SU-DHL-6 (cell line): ENCODE measurements around the gene AHDC1.

ENCODE experiments used
- H2AFZ ChIP-seq: fragments of 200-600 bp; sonication (generic); 2 replicates; pipeline ENCODE4 v1.6.1; 2014; ENCODE audit warnings: low read depth, mild to moderate bottlenecking, moderate library complexity, mixed read lengths, antibody characterized with exemption, low read length; ENCODE audit not compliant: severe bottlenecking
- H3F3A ChIP-seq: fragments of 200-600 bp; shearing (Covaris generic); 2 replicates; pipeline ENCODE4 v1.6.0; 2016; ENCODE audit warnings: antibody characterized with exemption, mild to moderate bottlenecking; ENCODE audit not compliant: insufficient read depth
- H3K27ac ChIP-seq: fragments of 200-600 bp; sonication (generic); 2 replicates; pipeline ENCODE4 v1.5.1; 2016; ENCODE audit warnings: low read depth, mild to moderate bottlenecking, low read length, moderate library complexity, mixed read lengths
- H3K27me3 ChIP-seq: fragments of 200-600 bp; sonication (generic), shearing (Covaris generic); 2 replicates; pipeline ENCODE4 v1.6.0; 2014; ENCODE audit warnings: mild to moderate bottlenecking, low read length
- H3K36me3 ChIP-seq: fragments of 200-600 bp; sonication (generic); 2 replicates; pipeline ENCODE4 v1.6.1; 2014; ENCODE audit warnings: mild to moderate bottlenecking, low read length, mixed read lengths
- H3K4me2 ChIP-seq: fragments of 300-600, 200-600 bp; shearing (Covaris generic), sonication (generic); 2 replicates; pipeline ENCODE4 v1.6.0; 2014; ENCODE audit warnings: low read length, low read depth, mild to moderate bottlenecking; ENCODE audit not compliant: poor library complexity, severe bottlenecking
- H3K4me3 ChIP-seq: fragments of 200-600 bp; sonication (generic); 2 replicates; pipeline ENCODE4 v1.5.1; 2014; ENCODE audit warnings: antibody characterized with exemption, low read length, mild to moderate bottlenecking, mixed read lengths; ENCODE audit not compliant: insufficient read depth, poor library complexity, severe bottlenecking
- H3K79me2 ChIP-seq: fragments of 200-600 bp; sonication (generic); 2 replicates; pipeline ENCODE4 v1.6.1; 2014; ENCODE audit warnings: mild to moderate bottlenecking, low read length, moderate library complexity; ENCODE audit not compliant: insufficient read depth
- H3K9ac ChIP-seq: fragments of 200-600 bp; sonication (generic); 2 replicates; pipeline ENCODE4 v1.7.0; 2014; ENCODE audit warnings: mild to moderate bottlenecking, low read length
- H3K9me2 ChIP-seq: fragments of 200-600 bp; sonication (generic); replicated peaks from 2 replicates; pipeline ENCODE4 v1.6.1; 2014; ENCODE audit warnings: low read length; ENCODE audit not compliant: insufficient read depth
- H3K9me3 ChIP-seq: fragments of 200-600 bp; sonication (generic); 2 replicates; pipeline ENCODE4 v1.6.1; 2014; ENCODE audit warnings: low read length, mixed read lengths; ENCODE audit not compliant: insufficient read depth
- H4K20me1 ChIP-seq: fragments of 200-600 bp; sonication (generic); 2 replicates; pipeline ENCODE4 v1.6.1; 2014; ENCODE audit warnings: low read depth, mild to moderate bottlenecking, antibody characterized with exemption, low read length, moderate library complexity, mixed read lengths
- EZH2phosphoT487 ChIP-seq: fragments of 200-600 bp; sonication (generic), shearing (Covaris generic); conservative IDR thresholded peaks from 2 replicates; pipeline ENCODE4 v1.6.1; 2018; ENCODE audit warnings: mild to moderate bottlenecking, antibody characterized with exemption, low read length, moderate library complexity, mixed read lengths
- TF ChIP-seq, protein P1 (sequence below): fragments of 200-600 bp; sonication (generic); IDR thresholded peaks from one replicate; pipeline ENCODE4 v1.5.1; 2017; ENCODE audit warnings: antibody characterized with exemption, mild to moderate bottlenecking, low read length, moderate library complexity; ENCODE audit not compliant: insufficient read depth, poor library complexity, severe bottlenecking

Gene AHDC1

DNA sequence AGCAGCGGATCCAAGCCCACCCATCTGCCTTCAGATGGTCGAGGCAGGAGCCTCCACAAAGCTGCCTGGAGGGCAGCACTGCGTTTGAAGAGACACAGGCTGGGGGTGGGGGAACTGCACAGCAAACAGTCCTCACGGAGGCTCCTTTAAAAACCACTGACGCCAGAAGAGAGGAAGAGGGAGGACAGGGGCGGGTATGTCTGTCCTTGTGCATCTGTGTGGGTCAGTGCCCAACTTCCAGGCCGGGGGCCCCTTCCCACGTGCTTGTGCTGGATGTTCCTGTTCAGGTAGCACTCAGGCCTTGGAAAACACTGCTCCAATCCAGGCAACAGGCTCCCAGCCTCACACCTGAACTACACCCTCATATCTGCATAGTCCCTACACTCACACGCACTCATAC is 7.7 kb downstream of the AHDC1 start:
- Histone ChIP-seq H3K9me3 (no peaks in the 10 kb centered on the region), H3K9ac (no peak overlapping the region), H3K79me2 (peaks cover 14% of the 10 kb centered on the region; the same call in 1 of the 2 replicates), H3K9me2 (no peaks in the 10 kb centered on the region), H3K4me3 (no peak overlapping the region), H3K36me3 (no peaks in the 10 kb centered on the region), H3K27ac (no peak overlapping the region), H2AFZ (no peak overlapping the region), H3F3A (no peaks in the 10 kb centered on the region), H3K4me2 (no peak overlapping the region), H4K20me1 (no peaks in the 10 kb centered on the region; the same call in 1 of the 2 replicates), H3K27me3 (no peaks in the 10 kb centered on the region)
- no peak for TF ChIP-seq EZH2phosphoT487
- TF ChIP-seq, protein P1, sequence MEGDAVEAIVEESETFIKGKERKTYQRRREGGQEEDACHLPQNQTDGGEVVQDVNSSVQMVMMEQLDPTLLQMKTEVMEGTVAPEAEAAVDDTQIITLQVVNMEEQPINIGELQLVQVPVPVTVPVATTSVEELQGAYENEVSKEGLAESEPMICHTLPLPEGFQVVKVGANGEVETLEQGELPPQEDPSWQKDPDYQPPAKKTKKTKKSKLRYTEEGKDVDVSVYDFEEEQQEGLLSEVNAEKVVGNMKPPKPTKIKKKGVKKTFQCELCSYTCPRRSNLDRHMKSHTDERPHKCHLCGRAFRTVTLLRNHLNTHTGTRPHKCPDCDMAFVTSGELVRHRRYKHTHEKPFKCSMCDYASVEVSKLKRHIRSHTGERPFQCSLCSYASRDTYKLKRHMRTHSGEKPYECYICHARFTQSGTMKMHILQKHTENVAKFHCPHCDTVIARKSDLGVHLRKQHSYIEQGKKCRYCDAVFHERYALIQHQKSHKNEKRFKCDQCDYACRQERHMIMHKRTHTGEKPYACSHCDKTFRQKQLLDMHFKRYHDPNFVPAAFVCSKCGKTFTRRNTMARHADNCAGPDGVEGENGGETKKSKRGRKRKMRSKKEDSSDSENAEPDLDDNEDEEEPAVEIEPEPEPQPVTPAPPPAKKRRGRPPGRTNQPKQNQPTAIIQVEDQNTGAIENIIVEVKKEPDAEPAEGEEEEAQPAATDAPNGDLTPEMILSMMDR, result no peak

GRCh38 chr1:27595597-27595996 is 8.3 kb downstream of the AHDC1 start:
- Histone ChIP-seq H3K79me2 (peaks cover 14% of the 10 kb centered on the region; the same call in 1 of the 2 replicates), H3F3A (no peaks in the 10 kb centered on the region), H2AFZ (no peak overlapping the region), H3K27me3 (no peaks in the 10 kb centered on the region), H3K36me3 (no peaks in the 10 kb centered on the region), H3K4me3 (no peak overlapping the region), H3K4me2 (no peak overlapping the region), H3K9ac (no peak overlapping the region), H3K27ac (no peak overlapping the region), H3K9me2 (no peaks in the 10 kb centered on the region), H3K9me3 (no peaks in the 10 kb centered on the region), H4K20me1 (no peaks in the 10 kb centered on the region; the same call in 1 of the 2 replicates)
- TF ChIP-seq, protein P1, result no peak
- TF ChIP-seq EZH2phosphoT487, result no peak

DNA sequence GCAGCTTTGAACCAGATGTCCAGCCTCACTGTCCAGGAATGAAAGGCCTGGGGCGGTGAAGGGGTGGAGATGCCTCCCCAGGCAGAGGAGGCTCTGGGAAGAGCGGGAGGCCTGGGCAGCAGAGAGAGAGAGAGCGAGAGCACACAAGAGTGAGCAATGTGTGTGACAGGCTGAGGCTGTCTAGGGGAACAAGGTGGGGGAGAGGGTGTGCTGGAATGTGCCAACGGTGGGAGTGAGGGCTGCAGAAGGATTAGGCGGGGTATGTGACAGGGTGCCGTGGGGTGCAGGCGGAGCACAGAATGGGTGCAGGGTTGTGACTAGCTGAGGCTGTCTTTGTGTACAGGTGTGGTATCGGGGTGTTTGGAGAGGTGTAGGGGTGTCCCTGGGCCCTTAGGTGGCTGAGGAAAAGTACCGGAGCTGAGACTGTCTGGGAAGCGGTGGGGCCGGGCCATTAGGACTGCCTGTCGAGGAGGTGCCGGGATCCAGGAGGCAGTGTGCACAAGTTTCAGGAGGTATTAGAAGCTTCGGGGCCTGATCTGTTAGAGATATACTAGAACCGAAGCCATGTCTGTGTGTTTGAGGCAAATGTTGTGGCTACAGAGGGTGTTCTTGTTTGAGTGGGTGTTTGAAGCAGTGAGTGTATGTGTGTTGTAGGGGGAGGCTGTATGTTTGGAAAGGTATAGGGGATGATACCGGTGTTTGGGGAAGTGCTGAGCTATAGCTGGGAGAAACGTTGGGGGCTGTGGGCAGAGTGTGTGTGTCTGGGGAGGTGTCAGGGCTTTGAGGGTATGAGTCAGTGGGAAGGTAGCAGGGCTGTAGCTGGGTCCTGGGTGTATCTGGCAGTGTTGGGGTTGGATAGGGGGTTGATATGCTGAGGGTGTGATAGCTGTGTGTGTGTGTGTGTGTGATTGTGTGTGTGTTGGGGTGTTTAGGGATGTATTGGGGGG is 9.1 kb downstream of the AHDC1 start:
- Histone ChIP-seq H3K79me2 (0 out of 2 replicates have a peak, but pooled peaks cover 7% of the 10 kb centered on the region), H3K4me3 (no peak overlapping the region)

More for the DNA sequence above, 9.1 kb downstream of the AHDC1 start:
- no peak overlapping the region for H3K27ac ChIP-seq
- H3K9ac ChIP-seq, result no peak overlapping the region
- no peak overlapping the region for H2AFZ ChIP-seq
- H3K9me2 ChIP-seq, result no peaks in the 10 kb centered on the region
- no peak overlapping the region for H3K4me2 ChIP-seq
- H3K9me3 ChIP-seq, result no peaks in the 10 kb centered on the region
- no peaks in the 10 kb centered on the region; the same call in 1 of the 2 replicates for H4K20me1 ChIP-seq
- no peaks in the 10 kb centered on the region for H3K27me3 ChIP-seq
- no peaks in the 10 kb centered on the region for H3K36me3 ChIP-seq
- no peak for TF ChIP-seq EZH2phosphoT487
- TF ChIP-seq, protein P1, result no peak
- H3F3A ChIP-seq, result no peaks in the 10 kb centered on the region
